SIG-M5 treated with dmso at 0.1 percent for 504 hours (cell line): ENCODE measurements around the gene GATA6.

Experiments
- DNase-seq: peaks from one replicate; lab custom pipeline; 2025; ENCODE audit not compliant: unreplicated experiment; lab: John Stamatoyannopoulos, UW

The GATA6 gene

GRCh38 chr18:22238036-22238435 is 68.6 kb downstream of the GATA6 start:
- no peak for DNase-seq

- DNase-seq = no peak
These were observed 69.3 kb downstream of the GATA6 start for GRCh38 chr18:22238681-22239080.

- DNase-seq = no peak
These were observed 72.6 kb downstream of the GATA6 start for GRCh38 chr18:22241921-22242361.

GRCh38 chr18:22243513-22243912 is 74.1 kb downstream of the GATA6 start:
- no peak for DNase-seq

GRCh38 chr18:22250026-22250425 is 80.6 kb downstream of the GATA6 start:
- no peak for DNase-seq

- DNase-seq = no peak
These were observed 81.2 kb downstream of the GATA6 start for GRCh38 chr18:22250591-22250996.
